Measurements from ENCODE around the gene FILIP1L. TPM values are rescaled to one million over a fixed set of nuclear protein-coding genes. Genes with fewer than 3 reads are reported as not detected.

The FILIP1L gene
- total and polyA plus RNA-seq, 12 donors = 5.3 to 33.2 (median 17.4) TPM

- no peak for TF ChIP-seq POLR2A (IDR thresholded peaks at IDR 0.05)
- TF ChIP-seq CTCF (IDR thresholded peaks at IDR 0.05) = no peak
- Histone ChIP-seq H3K4me1 (replicated peaks in 1 of 2) (peaks cover 10 to 28% of the 10 kb centered on the region in 2 donors), H3K27ac (no peak overlapping the region), H3K4me3 (no peak overlapping the region), H3K27me3 (no peaks in the 10 kb centered on the region), H3K9me3 (replicated peaks in 1 of 3) (no peaks in the 10 kb centered on the region), H3K36me3 (replicated peaks in 1 of 2) (no peaks in the 10 kb centered on the region)
- peak in 4 of 7 donors; percentile 15 to 62 (median 39) for DNase-seq
- 33 to 40% (median 36%) methylated on average over 3 of the region's 3 CpGs for WGBS, 4 donors
- intact Hi-C loops (cut with DNase I) = no loop called here
These were observed 166.9 kb downstream of the FILIP1L start for GRCh38 chr3:99947356-99947755.

- WGBS, 4 donors = 66 to 73% (median 72%) methylated on average over 5 of the region's 5 CpGs
- no peak overlapping the region for H3K27ac ChIP-seq
These were observed 168.8 kb downstream of the FILIP1L start for GRCh38 chr3:99945328-99945995.

GRCh38 chr3:99943931-99944761 is 170.2 kb downstream of the FILIP1L start:
- intact Hi-C loops (cut with DNase I) = no loop called here
- Histone ChIP-seq H3K27ac (no peak overlapping the region), H3K27me3 (no peaks in the 10 kb centered on the region), H3K9me3 (replicated peaks in 1 of 3) (no peaks in the 10 kb centered on the region), H3K36me3 (replicated peaks in 1 of 2) (no peaks in the 10 kb centered on the region), H3K4me1 (replicated peaks in 1 of 2) (peaks cover 6 to 18% of the 10 kb centered on the region in 2 donors), H3K4me3 (no peak overlapping the region)
- no peak for TF ChIP-seq CTCF (IDR thresholded peaks at IDR 0.05)
- no peak for TF ChIP-seq POLR2A (IDR thresholded peaks at IDR 0.05)
- DNase-seq = no peak
- 69 to 80% (median 77%) methylated on average over 4 of the region's 4 CpGs for WGBS, 4 donors

More at GRCh38 chr3:99945328-99945995, 168.8 kb downstream of the FILIP1L start:
- intact Hi-C loops (cut with DNase I) = no loop called here
- TF ChIP-seq CTCF (IDR thresholded peaks at IDR 0.05) = no peak
- no peak for TF ChIP-seq POLR2A (IDR thresholded peaks at IDR 0.05)
- no peaks in the 10 kb centered on the region for H3K27me3 ChIP-seq
- no peaks in the 10 kb centered on the region for H3K36me3 ChIP-seq (replicated peaks in 1 of 2)
- no peak overlapping the region for H3K4me3 ChIP-seq
- DNase-seq = no peak
- peaks cover 10 to 28% of the 10 kb centered on the region in 2 donors for H3K4me1 ChIP-seq (replicated peaks in 1 of 2)
- no peaks in the 10 kb centered on the region for H3K9me3 ChIP-seq (replicated peaks in 1 of 3)

GRCh38 chr3:99941211-99941610 is 173.1 kb downstream of the FILIP1L start:
- Histone ChIP-seq H3K36me3 (replicated peaks in 1 of 2) (no peaks in the 10 kb centered on the region), H3K9me3 (replicated peaks in 1 of 3) (no peaks in the 10 kb centered on the region), H3K27me3 (no peaks in the 10 kb centered on the region), H3K4me1 (replicated peaks in 1 of 2) (peaks cover 7 to 13% of the 10 kb centered on the region in 2 donors), H3K27ac (no peak overlapping the region), H3K4me3 (no peak overlapping the region)
- intact Hi-C loops (cut with DNase I) = no loop called here
- DNase-seq = no peak
- 67 to 77% (median 68%) methylated on average over 1 of the region's 1 CpG for WGBS, 4 donors
- TF ChIP-seq CTCF (IDR thresholded peaks at IDR 0.05) = no peak

Data from adrenal gland (tissue), 12 donors.